ENCODE results near the gene SLC29A3.

- TF ChIP-seq EZH2 (IDR thresholded peaks at IDR 0.05) (no peak), POLR2AphosphoS5 (IDR thresholded peaks at IDR 0.05; ENCODE audit: borderline replicate concordance, low read depth, low read length) (no peak)
Observed at GRCh38 chr10:71371750-71372166, 52.7 kb downstream of the SLC29A3 start.

All from SK-N-MC (cell line).